ENCODE measurements around the gene GGN.
"Not testable (repeated sequence)": the region's sequence is repeated elsewhere in the genome, so short reads cannot be mapped to it uniquely, and the experiment has no call there.

The GGN gene

DNA sequence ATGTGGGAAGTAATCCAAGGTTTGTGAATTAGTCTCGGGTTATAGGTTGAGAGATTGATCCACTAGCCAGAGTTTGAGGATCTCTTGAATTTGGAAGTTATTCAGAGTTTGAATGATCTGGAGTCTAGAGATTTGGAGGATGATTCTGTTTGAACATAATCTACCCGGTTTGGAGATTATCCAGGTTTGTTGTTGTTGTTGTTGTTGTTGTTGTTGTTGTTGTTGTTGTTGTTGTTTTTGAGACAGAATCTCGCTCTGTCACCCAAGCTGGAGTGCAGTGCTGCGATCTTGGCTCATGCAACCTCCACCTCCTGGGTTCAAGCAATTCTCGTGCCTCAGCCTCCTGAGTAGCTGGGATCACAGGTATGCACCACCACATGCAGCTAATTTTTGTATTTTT is 24.1 kb upstream of the GGN start:
- not testable (repeated sequence) for H3K27ac ChIP-seq (ENCODE audit: low read depth, low read length); H3K9me3 ChIP-seq (ENCODE audit: control insufficient read depth in 1 of 2, low read length in 2 of 2); H3K4me1 ChIP-seq (ENCODE audit: control insufficient read depth in 1 of 2, insufficient read depth in 2 of 2, low read length in 2 of 2); H3K4me3 ChIP-seq (ENCODE audit: low read depth in 1 of 2, low read length in 2 of 2); H3K9ac ChIP-seq (ENCODE audit: low read depth in 1 of 2, low read length in 2 of 2); H3K36me3 ChIP-seq (ENCODE audit: control insufficient read depth in 1 of 2, insufficient read depth in 2 of 2, low read length in 2 of 2); H3K27me3 ChIP-seq (ENCODE audit: control insufficient read depth in 1 of 2, insufficient read depth in 2 of 2, low read length in 2 of 2)

DNA sequence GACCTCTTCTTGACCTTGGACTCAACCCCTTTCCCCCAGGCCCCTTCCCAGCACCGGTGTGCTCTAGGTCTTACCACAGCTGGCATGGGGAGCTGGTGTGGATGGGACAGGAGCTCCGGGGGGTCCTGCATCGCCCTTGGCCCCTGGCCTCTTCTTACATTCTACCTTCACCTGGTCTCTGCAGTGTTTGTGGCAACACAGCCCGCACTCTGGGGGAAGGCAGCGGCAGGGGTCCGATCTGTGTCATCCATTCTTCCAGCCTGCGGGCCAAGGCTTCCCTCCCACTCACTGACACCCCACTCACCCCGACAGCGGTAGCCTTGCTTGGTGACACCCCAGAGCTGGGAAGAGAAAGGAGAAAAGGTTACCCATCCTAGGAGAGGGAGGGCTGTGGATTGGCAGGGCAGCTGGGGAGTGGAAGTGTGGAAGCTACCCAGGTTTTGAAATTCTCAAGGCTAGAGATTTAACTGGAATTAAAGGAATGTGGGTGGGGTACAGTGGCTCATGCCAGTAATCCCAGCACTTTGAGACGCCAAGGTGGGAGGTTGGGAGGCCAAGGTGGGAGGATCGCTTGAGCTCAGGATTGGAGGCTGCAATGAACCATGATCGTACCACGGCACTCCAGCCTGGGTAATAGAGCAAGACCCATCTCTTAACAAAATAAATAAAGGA is 23.3 kb upstream of the GGN start:
- H3K27me3 ChIP-seq (ENCODE audit: control insufficient read depth in 1 of 2, insufficient read depth in 2 of 2, low read length in 2 of 2) = no peaks in the 10 kb centered on the region
- no peaks in the 10 kb centered on the region for H3K9me3 ChIP-seq (ENCODE audit: control insufficient read depth in 1 of 2, low read length in 2 of 2)
- no peaks in the 10 kb centered on the region for H3K4me1 ChIP-seq (ENCODE audit: control insufficient read depth in 1 of 2, insufficient read depth in 2 of 2, low read length in 2 of 2)
- no peak overlapping the region for H3K4me3 ChIP-seq (ENCODE audit: low read depth in 1 of 2, low read length in 2 of 2)
- no peak overlapping the region for H3K9ac ChIP-seq (ENCODE audit: low read depth in 1 of 2, low read length in 2 of 2)
- no peak overlapping the region for H3K27ac ChIP-seq (ENCODE audit: low read depth, low read length)
- H3K36me3 ChIP-seq (ENCODE audit: control insufficient read depth in 1 of 2, insufficient read depth in 2 of 2, low read length in 2 of 2) = peaks cover 9 to 10% of the 10 kb centered on the region in 2 donors

DNA sequence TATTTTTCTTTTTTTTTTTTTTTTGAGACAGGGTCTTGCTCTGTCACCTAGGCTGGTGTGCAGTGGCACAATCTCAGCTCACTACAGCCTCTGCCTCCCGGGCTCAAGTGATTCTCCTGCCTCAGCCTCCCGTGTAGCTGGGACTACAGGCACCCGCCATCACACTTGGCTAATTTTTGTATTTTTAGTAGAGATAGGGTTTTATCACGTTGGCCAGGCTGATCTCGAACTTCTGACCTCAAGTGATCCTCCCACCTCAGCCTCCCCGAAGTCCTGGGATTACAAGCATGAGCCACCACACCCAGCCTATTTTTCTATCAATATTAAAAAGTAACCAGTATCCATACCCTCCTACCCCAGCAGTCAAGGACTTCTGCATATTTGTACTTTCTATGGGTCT is 22.6 kb upstream of the GGN start:
- not testable (repeated sequence) for H3K9ac ChIP-seq (ENCODE audit: low read depth in 1 of 2, low read length in 2 of 2); H3K4me3 ChIP-seq (ENCODE audit: low read depth in 1 of 2, low read length in 2 of 2)

DNA sequence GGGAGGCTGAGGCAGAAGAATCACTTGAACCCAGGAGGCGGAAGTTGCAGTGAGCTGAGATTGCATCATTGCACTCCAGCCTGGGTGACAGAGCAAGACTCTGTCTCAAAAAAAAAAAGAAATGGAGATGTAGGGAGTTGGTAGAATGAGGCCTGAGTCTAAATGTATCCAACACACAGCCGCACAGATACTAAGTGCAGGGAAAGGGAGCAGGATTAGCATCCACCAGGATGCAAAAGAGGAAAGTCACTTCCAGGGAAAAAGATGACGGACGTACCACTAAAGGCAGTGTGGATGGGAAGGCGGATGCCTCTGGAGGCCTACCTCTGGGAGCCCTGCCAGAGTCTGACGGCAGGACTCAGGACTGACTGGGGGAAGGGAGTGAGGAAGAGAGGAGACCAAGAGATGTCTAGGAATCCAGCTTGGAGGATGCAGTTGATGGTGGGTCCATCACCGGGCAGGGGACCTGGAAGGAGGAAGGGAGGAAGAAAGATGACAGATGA is 21.8 kb upstream of the GGN start:
- H3K4me3 ChIP-seq (ENCODE audit: low read depth in 1 of 2, low read length in 2 of 2) = no peak overlapping the region
- no peaks in the 10 kb centered on the region for H3K4me1 ChIP-seq (ENCODE audit: control insufficient read depth in 1 of 2, insufficient read depth in 2 of 2, low read length in 2 of 2)
- no peak overlapping the region for H3K27ac ChIP-seq (ENCODE audit: low read depth, low read length)
- no peaks in the 10 kb centered on the region for H3K9me3 ChIP-seq (ENCODE audit: control insufficient read depth in 1 of 2, low read length in 2 of 2)
- peaks cover 9 to 16% of the 10 kb centered on the region in 2 donors for H3K36me3 ChIP-seq (ENCODE audit: control insufficient read depth in 1 of 2, insufficient read depth in 2 of 2, low read length in 2 of 2)
- H3K9ac ChIP-seq (ENCODE audit: low read depth in 1 of 2, low read length in 2 of 2) = no peak overlapping the region
- no peaks in the 10 kb centered on the region for H3K27me3 ChIP-seq (ENCODE audit: control insufficient read depth in 1 of 2, insufficient read depth in 2 of 2, low read length in 2 of 2)

More for the DNA sequence above, 22.6 kb upstream of the GGN start:
- not testable (repeated sequence) for H3K9me3 ChIP-seq (ENCODE audit: control insufficient read depth in 1 of 2, low read length in 2 of 2); H3K27me3 ChIP-seq (ENCODE audit: control insufficient read depth in 1 of 2, insufficient read depth in 2 of 2, low read length in 2 of 2); H3K4me1 ChIP-seq (ENCODE audit: control insufficient read depth in 1 of 2, insufficient read depth in 2 of 2, low read length in 2 of 2); H3K27ac ChIP-seq (ENCODE audit: low read depth, low read length)
- peaks cover 9 to 13% of the 10 kb centered on the region in 2 donors for H3K36me3 ChIP-seq (ENCODE audit: control insufficient read depth in 1 of 2, insufficient read depth in 2 of 2, low read length in 2 of 2)

DNA sequence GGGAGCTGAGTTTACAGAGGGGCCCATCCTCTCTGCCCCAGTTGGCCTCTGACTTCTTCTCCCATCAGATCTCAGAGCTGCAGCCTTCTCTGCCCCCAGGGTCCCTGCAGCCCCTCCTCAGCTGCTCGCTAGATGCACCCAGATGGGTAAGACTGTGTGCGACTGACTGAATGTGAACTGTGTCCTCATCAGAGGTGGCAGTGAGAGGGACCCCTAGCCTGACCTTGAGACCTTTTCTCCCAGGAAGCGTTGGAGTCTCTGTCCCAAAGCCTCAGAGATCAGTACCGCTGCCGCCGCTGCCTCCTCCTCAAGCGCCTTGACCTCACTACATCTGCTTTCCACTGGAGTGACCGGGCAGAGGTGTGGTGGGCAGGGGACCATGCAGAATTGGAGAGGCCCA is 17.4 kb upstream of the GGN start:
- H3K4me1 ChIP-seq (ENCODE audit: control insufficient read depth in 1 of 2, insufficient read depth in 2 of 2, low read length in 2 of 2) = peaks cover 3 to 4% of the 10 kb centered on the region in 2 donors
- peaks cover 0 to 2% of the 10 kb centered on the region in 2 donors for H3K27me3 ChIP-seq (ENCODE audit: control insufficient read depth in 1 of 2, insufficient read depth in 2 of 2, low read length in 2 of 2)
- no peak overlapping the region for H3K27ac ChIP-seq (ENCODE audit: low read depth, low read length)
- H3K9me3 ChIP-seq (ENCODE audit: control insufficient read depth in 1 of 2, low read length in 2 of 2) = no peaks in the 10 kb centered on the region
- no peak overlapping the region for H3K9ac ChIP-seq (ENCODE audit: low read depth in 1 of 2, low read length in 2 of 2)
- no peak overlapping the region for H3K4me3 ChIP-seq (ENCODE audit: low read depth in 1 of 2, low read length in 2 of 2)
- peaks cover 9 to 16% of the 10 kb centered on the region in 2 donors for H3K36me3 ChIP-seq (ENCODE audit: control insufficient read depth in 1 of 2, insufficient read depth in 2 of 2, low read length in 2 of 2)

DNA sequence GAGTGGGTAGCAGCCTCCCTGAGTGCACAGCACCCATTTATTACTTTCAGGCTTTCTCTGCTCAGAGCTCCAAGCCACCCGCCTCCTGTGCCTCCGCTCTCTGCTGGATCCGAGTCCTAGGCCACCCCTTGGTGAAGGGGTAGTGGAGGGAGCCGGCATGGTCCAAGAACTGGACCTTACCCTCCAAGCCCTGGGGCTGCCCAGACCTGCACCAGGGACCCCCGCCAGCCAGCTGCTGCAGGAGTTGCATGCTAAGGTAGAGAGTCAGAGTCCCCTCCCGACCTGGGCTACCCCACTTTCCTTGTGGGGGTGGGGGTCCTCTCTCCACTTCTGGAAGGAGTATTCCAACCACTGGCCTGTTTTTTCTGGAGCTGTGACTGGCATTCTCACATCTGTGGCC is 17.0 kb upstream of the GGN start:
- Histone ChIP-seq H3K4me3 (ENCODE audit: low read depth in 1 of 2, low read length in 2 of 2) (no peak overlapping the region), H3K9me3 (ENCODE audit: control insufficient read depth in 1 of 2, low read length in 2 of 2) (no peaks in the 10 kb centered on the region), H3K9ac (ENCODE audit: low read depth in 1 of 2, low read length in 2 of 2) (no peak overlapping the region), H3K4me1 (ENCODE audit: control insufficient read depth in 1 of 2, insufficient read depth in 2 of 2, low read length in 2 of 2) (peaks cover 3 to 4% of the 10 kb centered on the region in 2 donors), H3K27ac (ENCODE audit: low read depth, low read length) (no peak overlapping the region), H3K36me3 (ENCODE audit: control insufficient read depth in 1 of 2, insufficient read depth in 2 of 2, low read length in 2 of 2) (peaks cover 9 to 16% of the 10 kb centered on the region in 2 donors), H3K27me3 (ENCODE audit: control insufficient read depth in 1 of 2, insufficient read depth in 2 of 2, low read length in 2 of 2) (peaks cover 0 to 2% of the 10 kb centered on the region in 2 donors)

DNA sequence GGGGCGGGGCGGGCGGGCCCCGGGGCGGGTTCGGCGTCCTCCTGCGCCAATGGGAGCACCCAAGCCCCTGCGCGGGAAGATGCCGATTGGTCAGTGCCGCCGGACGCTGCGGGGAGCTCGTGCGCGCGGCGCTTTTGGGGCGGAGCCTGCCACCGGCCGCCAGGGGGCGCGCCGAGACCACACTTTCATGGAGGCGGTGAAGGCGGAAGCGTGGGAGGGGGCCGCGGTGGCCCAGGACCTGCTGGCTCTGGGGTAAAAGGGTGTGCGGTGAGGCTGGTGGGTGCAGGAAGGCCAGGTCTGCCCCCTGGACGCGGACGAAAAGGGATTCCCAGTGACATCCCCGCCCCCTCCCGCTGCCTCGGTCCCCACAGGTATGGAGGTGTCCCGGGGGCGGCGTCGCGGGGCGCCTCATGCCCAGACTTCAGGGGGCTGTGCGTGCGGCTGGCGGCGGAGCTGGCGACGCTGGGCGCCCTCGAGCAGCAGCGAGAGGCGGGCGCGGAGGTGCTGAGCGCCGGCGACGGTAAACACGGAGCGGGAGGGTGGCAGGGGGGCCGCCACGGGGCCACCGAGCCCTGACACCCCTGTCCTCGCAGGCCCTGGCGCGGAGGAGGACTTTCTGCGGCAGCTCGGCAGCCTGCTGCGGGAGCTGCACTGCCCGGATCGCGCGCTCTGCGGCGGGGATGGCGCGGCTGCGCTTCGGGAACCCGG is 15.3 kb upstream of the GGN start, which contains the start of gene FAM98C:
Gene FAM98C (plus strand): TSS at position 127 of the 708 bp plus-strand sequence. CDS start 61 bp downstream, at position 188.
- H3K36me3 ChIP-seq (ENCODE audit: control insufficient read depth in 1 of 2, insufficient read depth in 2 of 2, low read length in 2 of 2) = peaks cover 4 to 16% of the 10 kb centered on the region in 2 donors
- peaks cover 0 to 2% of the 10 kb centered on the region in 2 donors for H3K27me3 ChIP-seq (ENCODE audit: control insufficient read depth in 1 of 2, insufficient read depth in 2 of 2, low read length in 2 of 2)
- peak within 1 kb of the TSS; percentile 83 to 94 for H3K4me3 ChIP-seq (ENCODE audit: low read depth in 1 of 2, low read length in 2 of 2)
- H3K9me3 ChIP-seq (ENCODE audit: control insufficient read depth in 1 of 2, low read length in 2 of 2) = no peaks in the 10 kb centered on the region
- H3K9ac ChIP-seq (ENCODE audit: low read depth in 1 of 2, low read length in 2 of 2) = peak within 1 kb of the TSS; percentile 88 to 91
- peak within 1 kb of the TSS; percentile 73 for H3K27ac ChIP-seq (ENCODE audit: low read depth, low read length)
- peaks cover 3 to 4% of the 10 kb centered on the region in 2 donors for H3K4me1 ChIP-seq (ENCODE audit: control insufficient read depth in 1 of 2, insufficient read depth in 2 of 2, low read length in 2 of 2)

DNA sequence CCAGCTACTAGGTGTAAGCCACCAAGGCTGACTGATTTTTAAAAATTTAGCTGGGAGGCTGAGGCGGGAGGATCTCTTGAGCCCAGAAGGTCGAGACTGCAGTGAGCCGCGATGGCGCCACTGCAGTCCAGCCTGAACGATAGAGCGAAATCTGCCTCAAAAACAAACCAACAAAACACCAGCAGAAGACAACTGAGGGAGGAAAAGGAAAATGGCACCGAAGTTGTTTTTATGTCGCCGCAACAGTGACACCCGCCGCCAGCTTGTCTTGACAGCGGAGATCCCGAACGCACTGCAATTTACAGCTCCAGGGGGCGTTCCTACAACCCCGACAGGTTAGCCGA is 14.8 kb upstream of the GGN start:
- peaks cover 3 to 4% of the 10 kb centered on the region in 2 donors for H3K4me1 ChIP-seq (ENCODE audit: control insufficient read depth in 1 of 2, insufficient read depth in 2 of 2, low read length in 2 of 2)
- peaks cover 0 to 6% of the 10 kb centered on the region in 2 donors for H3K27me3 ChIP-seq (ENCODE audit: control insufficient read depth in 1 of 2, insufficient read depth in 2 of 2, low read length in 2 of 2)
- H3K9me3 ChIP-seq (ENCODE audit: control insufficient read depth in 1 of 2, low read length in 2 of 2) = no peaks in the 10 kb centered on the region
- H3K4me3 ChIP-seq (ENCODE audit: low read depth in 1 of 2, low read length in 2 of 2) = peak overlapping the region; percentile 58 to 62
- H3K27ac ChIP-seq (ENCODE audit: low read depth, low read length) = no peak overlapping the region
- H3K9ac ChIP-seq (ENCODE audit: low read depth in 1 of 2, low read length in 2 of 2) = peak overlapping the region in 1 of 2 donors; percentile 55
- H3K36me3 ChIP-seq (ENCODE audit: control insufficient read depth in 1 of 2, insufficient read depth in 2 of 2, low read length in 2 of 2) = peaks cover 4 to 16% of the 10 kb centered on the region in 2 donors

DNA sequence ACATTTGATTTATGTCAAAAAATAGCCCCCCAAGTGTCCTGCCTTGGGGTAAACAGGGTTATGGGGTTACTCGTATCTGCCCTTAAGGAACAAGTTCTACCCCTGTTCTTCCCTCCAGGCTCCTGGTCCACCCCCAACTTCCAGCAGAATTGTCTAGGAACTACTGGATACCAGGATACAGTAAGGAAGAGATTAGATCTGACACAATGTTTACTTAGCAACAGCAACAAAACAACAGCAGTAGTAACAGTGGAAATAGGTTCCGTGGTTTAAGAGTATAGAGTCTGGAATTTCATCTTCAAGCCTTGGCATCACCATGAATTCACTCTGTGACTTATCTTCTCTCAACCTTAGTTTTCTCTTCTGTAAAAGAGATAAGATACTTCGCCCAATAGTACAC is 13.3 kb upstream of the GGN start:
- Histone ChIP-seq H3K36me3 (ENCODE audit: control insufficient read depth in 1 of 2, insufficient read depth in 2 of 2, low read length in 2 of 2) (peaks cover 0 to 6% of the 10 kb centered on the region in 2 donors), H3K9ac (ENCODE audit: low read depth in 1 of 2, low read length in 2 of 2) (no peak overlapping the region), H3K27ac (ENCODE audit: low read depth, low read length) (no peak overlapping the region), H3K4me1 (ENCODE audit: control insufficient read depth in 1 of 2, insufficient read depth in 2 of 2, low read length in 2 of 2) (peaks cover 3 to 4% of the 10 kb centered on the region in 2 donors), H3K4me3 (ENCODE audit: low read depth in 1 of 2, low read length in 2 of 2) (no peak overlapping the region), H3K9me3 (ENCODE audit: control insufficient read depth in 1 of 2, low read length in 2 of 2) (no peaks in the 10 kb centered on the region), H3K27me3 (ENCODE audit: control insufficient read depth in 1 of 2, insufficient read depth in 2 of 2, low read length in 2 of 2) (peaks cover 14 to 18% of the 10 kb centered on the region in 2 donors)

DNA sequence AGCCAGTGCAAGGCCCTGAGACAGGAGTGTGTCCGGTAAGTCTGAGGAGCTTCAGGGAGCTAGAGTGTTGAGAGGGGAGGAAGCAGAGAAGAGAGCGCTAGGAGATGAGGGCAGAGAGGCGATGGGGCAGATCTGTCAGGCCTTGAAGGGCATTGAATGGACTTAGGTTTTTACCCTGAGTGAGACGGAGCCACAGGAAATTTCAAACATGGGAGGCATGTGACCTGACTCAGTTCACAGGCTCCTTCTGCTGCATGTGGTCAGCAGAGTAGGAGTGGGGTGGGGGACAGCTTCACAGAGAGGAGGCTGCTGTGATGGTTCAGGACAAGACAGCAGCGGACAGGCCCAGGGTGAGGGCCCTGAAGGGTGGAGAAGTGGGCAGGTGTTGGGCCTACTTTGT is 12.5 kb upstream of the GGN start:
- no peak overlapping the region for H3K4me3 ChIP-seq (ENCODE audit: low read depth in 1 of 2, low read length in 2 of 2)
- no peak overlapping the region for H3K27ac ChIP-seq (ENCODE audit: low read depth, low read length)

More for the DNA sequence above, 12.5 kb upstream of the GGN start:
- no peak overlapping the region for H3K9ac ChIP-seq (ENCODE audit: low read depth in 1 of 2, low read length in 2 of 2)
- no peaks in the 10 kb centered on the region for H3K9me3 ChIP-seq (ENCODE audit: control insufficient read depth in 1 of 2, low read length in 2 of 2)
- peaks cover 3 to 4% of the 10 kb centered on the region in 2 donors for H3K4me1 ChIP-seq (ENCODE audit: control insufficient read depth in 1 of 2, insufficient read depth in 2 of 2, low read length in 2 of 2)
- H3K36me3 ChIP-seq (ENCODE audit: control insufficient read depth in 1 of 2, insufficient read depth in 2 of 2, low read length in 2 of 2) = peaks cover 0 to 3% of the 10 kb centered on the region in 2 donors
- H3K27me3 ChIP-seq (ENCODE audit: control insufficient read depth in 1 of 2, insufficient read depth in 2 of 2, low read length in 2 of 2) = peaks cover 15 to 18% of the 10 kb centered on the region in 2 donors
